Measurements from ENCODE around the gene PDXDC1.
"Not testable (repeated sequence)": the region's sequence is repeated elsewhere in the genome, so short reads cannot be mapped to it uniquely, and the experiment has no call there.

The PDXDC1 gene

GRCh38 chr16:15071916-15072769, 97.3 kb downstream of the PDXDC1 start:
- DNase-seq: not testable (repeated sequence)

DNA sequence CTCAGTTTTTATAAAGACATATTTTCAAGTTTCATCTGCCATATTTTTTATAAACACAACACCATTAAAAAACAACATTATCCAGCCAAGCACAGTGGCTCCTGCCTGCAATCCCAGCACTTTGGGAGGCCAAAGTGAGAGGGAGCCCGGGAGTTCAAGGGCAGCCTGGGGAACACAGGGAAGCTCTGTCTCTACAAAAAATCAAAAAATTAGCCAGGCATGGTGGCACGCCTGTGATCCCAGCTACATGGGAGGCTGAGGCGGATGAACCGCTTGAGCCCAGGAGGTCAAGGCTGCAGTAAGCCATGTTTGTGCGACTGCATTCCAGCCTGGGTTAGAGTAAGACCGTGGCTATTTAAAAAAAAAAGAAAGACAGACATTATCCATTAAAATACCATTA, 98.3 kb downstream of the PDXDC1 start:
- DNase-seq: no peak

DNA sequence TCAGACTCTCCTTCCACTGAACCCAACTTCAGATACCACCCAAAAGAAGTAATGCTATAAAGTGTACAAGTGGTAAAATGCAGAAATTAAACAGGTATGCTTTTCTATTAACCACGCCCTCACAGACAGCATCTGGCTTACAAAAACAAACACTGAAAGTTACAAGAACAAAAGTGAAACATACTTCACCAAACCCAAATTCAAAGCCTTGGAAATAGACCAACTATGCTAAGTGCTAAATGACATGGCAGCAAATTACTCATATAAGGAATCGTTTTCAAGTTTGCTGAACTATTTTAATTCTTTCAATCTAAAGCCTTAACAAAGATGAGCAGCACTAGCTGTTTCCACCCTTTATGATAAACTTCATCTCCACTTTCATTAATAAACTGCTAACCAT, 101.3 kb downstream of the PDXDC1 start:
- DNase-seq: not testable (repeated sequence)

- not testable (repeated sequence) for DNase-seq
Observed at GRCh38 chr16:15080883-15081282, 106.1 kb downstream of the PDXDC1 start.

DNA sequence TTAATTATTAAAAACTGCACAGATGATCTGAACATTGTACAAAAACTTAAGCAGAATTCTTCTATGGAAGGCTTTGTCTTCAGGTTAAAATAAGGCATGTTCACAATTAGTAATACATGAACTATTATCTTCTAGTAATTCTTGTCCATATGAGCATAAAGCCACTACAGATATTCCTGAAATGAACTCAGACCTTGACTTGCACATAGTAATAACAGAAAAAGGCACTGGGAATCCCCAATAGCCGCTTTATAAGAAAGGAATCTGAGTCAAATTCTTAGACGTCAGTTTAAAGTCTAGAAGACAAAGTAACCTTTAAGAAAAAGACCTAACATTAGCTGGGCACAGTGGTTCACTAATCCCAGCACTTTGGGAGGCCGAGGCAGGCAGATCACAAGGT, 108.0 kb downstream of the PDXDC1 start:
- not testable (repeated sequence) for DNase-seq

DNA sequence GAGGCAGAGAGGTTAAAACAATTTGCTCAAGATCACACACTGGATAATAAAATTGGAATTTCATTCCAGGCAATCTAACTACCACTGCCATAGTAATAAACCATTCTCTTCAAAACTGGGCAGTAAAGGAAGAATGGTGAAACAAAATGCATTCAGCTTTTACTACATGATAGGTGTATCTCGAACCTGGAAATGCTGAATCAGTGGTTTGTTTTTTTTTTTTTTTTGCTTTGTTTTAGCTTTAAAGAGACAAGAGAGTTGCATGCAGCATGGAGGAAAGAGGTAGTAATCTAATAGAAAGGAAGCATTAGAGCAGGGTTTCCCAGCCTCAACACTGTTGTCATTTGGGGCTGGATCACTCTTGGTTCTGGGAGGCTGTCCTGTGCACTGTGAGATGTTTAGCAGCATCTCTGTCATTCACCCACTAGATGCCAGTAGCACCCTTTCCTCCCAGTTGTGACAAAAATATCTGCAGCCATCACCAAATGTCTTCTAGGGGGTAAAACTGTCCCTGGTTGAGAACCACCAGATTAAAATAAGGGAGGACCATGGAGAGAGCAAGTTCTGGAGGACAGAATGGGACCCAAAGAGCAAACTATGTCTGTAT, 115.9 kb downstream of the PDXDC1 start:
- not testable (repeated sequence) for DNase-seq

- not testable (repeated sequence) for DNase-seq
Observed at GRCh38 chr16:15093571-15093954, 118.7 kb downstream of the PDXDC1 start.

DNA sequence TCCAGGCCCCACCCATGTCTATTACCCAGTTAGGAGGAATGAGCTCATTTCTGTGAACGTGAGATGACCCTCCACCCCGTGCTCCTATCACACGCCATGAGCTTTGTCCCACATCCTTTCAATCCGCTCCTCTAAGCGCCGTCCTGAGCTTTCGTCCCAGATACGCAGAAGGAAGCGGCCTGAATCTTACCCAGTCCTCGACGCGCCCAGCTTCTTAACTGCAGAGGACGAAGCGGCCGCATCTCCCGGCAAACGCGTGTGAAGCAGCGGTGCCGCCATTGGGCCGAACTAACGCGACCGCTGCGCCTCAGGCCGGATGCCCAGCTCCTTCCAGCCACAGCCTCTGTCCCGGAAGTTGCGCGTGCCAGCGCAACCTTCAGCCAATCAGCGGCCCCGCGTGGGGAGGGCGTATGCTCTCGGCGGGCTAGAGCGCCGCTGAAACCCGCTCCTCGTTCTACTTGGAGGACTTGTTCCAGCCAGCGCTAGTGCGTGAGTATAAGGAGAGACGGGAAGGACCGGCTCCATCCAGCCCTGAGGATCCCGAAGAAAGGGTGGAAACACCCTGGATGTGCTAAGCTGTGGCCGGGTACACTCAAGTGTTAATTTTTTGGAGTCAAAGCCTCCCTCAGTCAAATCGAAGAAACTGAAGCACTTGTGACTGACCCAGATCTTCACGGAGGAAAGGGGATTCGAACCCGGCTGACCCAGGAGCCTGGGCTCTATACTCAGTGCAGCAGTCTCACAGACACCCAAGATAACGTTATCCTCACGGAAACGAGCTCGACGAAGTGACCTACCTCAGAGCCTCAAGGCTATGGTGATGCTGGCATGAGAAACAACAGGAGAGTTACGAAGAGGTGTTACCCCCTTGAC, 119.4 kb downstream of the PDXDC1 start, which contains the start of gene RRN3:
TSS of gene RRN3 (minus strand) at position 318 of the 873 bp plus-strand sequence. CDS start at position 279, 39 bp downstream.
- peak; percentile 87 for DNase-seq

- not testable (repeated sequence) for DNase-seq
Observed at GRCh38 chr16:15096583-15096972, 121.8 kb downstream of the PDXDC1 start.

- not testable (repeated sequence) for DNase-seq
Observed at GRCh38 chr16:15099366-15099909, 124.6 kb downstream of the PDXDC1 start.

DNA sequence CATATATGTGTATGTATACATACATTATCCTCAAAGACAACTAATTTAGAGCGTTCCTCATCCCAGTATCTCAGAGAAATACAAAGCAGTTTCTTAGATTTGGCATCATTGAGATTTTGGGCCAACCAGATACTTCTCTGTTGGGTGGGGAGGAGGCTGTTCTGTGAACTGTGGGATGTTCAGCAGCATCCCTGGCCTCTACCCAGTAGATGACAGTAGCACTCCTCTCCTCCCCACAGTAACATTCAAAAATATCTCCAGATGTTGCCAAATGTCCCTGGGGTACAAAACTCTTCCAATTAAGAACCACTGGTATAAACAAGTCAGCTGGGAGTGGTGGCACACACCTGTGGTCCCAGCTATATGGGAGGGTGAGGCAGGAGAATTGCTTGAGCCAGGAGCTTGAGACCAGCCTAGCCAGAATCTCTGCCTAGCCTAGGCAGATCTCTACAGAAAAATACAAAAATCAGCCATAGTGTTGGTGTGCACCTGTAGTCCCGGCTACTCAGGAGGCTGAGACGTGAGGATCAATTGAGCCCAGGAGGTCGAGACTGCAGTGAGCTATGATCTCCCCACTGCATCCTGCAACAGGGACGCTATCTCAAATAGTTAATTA, 125.7 kb downstream of the PDXDC1 start:
- not testable (repeated sequence) for DNase-seq

DNA sequence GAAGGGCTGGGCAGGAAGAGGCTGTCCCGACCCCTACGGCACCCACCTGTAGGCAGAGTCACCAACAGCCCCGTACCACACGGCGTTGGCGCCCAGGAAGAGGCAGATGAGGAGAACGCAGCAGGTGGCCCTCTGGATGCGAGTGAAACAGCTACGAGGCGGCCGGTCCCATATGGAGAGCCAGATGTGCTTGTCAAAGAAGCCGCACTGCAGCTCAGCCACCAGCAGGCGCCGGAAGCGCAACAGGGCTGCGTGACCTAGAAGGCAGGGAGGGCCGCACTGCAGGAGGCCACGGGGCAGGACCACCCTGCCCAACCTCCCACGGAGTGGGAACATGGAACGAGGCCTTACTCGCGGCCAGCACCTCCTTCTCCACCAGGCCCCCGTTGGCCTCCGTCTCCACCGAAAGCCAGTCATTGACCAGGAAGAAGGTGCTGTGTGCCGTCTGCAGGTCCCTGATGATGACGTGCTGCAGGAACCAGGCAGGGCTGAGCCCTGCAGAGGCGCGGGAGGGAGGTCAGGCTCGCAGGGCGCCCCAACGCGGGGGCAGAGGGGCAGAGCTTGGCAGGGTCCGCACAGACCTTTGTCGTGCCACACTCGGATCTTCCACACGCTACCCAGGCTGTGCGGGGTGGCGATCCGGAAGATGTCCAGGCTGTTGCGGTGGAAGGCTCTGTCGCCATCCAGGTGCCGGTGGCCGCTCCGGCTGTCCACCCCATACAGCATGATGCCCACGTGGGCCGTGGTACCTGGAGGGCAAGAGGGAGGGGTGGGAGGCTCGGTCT, 153.0 kb downstream of the PDXDC1 start:
- not testable (repeated sequence) for DNase-seq

DNA sequence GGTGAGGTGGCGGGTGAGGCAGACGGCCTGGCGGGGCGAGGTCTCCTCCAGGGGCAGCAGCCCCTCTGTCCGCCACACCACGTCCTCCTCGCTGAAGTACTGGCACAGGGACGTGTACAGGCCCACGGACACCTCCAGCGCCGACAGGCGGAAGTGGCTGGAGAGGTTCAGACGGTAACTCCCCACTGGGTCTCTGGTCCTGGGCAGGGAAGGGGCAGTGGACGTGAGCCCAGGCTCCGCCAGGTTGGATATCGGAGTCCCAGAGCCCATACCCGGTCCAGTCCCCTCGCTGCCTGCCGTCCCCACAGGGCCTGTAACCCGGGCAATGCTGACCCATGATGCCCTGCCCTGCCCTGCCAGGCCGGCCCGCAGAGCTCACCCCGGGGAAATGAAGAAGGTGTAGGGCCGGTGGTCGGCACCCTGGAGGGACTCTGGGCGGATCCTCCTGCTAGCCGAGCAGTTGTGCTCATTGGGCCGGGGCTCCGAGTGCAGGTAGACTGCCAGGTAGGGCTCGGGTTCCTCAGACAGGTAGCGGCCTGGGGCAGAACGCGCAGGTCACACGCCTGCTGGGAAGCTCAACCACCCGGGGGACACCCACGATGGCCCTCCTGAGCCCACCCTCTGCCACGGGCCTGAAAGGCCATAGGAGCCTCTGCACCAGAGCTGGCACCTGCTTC, 155.6 kb downstream of the PDXDC1 start:
- DNase-seq: not testable (repeated sequence)

- DNase-seq: not testable (repeated sequence)
Observed at GRCh38 chr16:15130943-15131700, 156.3 kb downstream of the PDXDC1 start.

DNA sequence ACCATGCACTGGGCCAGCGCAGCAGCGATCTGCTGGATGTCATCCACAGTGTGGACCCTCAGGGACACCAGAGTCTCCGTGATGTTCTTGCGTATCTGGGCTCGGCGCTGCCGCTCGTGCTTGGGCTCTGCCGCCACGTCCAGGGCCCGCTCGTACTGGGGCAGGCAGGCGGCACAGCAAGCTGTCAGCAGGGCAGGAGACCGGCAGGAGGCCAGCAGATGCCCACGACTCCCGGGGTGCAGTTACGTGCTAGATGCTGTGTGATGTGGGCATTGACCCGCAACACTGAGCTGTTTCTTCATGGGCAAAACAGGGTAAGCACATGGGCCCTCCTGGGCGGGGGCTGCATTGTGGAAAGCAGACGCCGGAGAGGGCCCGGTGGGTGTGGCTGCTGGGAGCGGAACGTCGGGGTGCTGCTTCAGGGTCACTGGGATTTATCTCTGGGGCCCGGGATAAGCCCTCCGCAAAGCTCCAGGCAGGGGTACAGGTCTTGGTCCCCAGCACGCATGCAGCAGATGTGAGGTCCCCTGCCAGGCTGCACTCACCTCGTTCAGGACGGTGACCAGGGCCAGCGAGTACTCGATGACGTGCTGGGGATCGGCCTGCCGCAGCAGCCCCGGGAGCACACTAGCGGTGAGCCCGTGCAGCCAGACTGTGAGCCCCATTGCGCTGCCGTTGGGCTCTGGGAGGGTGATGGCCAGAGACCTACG, 158.0 kb downstream of the PDXDC1 start:
- not testable (repeated sequence) for DNase-seq

DNA sequence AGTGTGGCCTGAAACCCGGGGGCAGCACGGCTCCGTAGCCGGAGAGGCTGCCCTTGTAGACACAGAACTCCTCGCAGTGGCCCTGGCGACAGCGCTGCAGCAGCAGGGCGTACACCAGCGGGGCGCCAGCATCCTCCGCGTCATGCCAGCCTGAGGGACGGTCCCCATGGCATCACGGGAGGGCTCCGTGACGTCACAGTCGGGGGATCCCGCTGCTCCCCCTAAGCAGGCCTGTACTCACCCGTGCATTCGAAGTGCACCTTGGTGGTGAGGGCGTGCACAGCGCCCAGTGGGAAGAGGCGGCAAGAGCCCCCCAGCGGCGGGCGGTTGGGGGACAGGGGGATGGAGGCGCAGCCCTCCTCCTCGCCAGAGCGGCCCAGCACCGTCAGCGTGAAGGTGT, 158.7 kb downstream of the PDXDC1 start:
- not testable (repeated sequence) for DNase-seq

GRCh38 chr16:15134752-15135482, 160.1 kb downstream of the PDXDC1 start:
- not testable (repeated sequence) for DNase-seq
